HepG2 (cell line): ENCODE data around the gene INTS1. TPM values are rescaled to one million over a fixed set of nuclear protein-coding genes. Genes with fewer than 3 reads are reported as not detected.
A peak's percentile ranks its signal among the peaks of the same experiment; 100 is the strongest.

Experiments used
- ATAC-seq: fragments of 200-7000 bp; cut with Tn5 transposase; 3 replicates; pipeline ENCODE4 v1.9.1; 2020; ENCODE audit warnings: mild to moderate bottlenecking, moderate library complexity
- BruUV-seq: library from RNA; stranded (reverse); fragments of 400-500 nt; replicated peaks from 2 replicates; lab custom pipeline; 2021; lab: Mats Ljungman, UMichigan
- CTCF ChIA-PET: fragments of 300-600 bp; formaldehyde crosslinking; extraction: SDS; loops from one replicate; lab custom pipeline; 2021; ENCODE audit warnings: low total read pairs, inconsistent platforms, low intra/inter-chr PET ratio; lab: Yijun Ruan, JAX
- POLR2A ChIA-PET: fragments of 350-600 bp; sonication (Branson Sonifier 250); formaldehyde crosslinking; loops from one replicate; lab custom pipeline; 2020; ENCODE audit warnings: antibody characterized with exemption, inconsistent platforms; lab: Yijun Ruan, JAX
- DNase-seq: peaks from one replicate; pipeline ENCODE4 v3.0.0-alpha.2; 2015; ENCODE audit warnings: low spot score
- FAIRE-seq: peaks from 3 replicates; lab custom pipeline; 2011; peaks lifted over from hg19 to GRCh38; lab: Jason Lieb, UNC
- H2AFZ ChIP-seq: one replicate; pipeline ENCODE4 v1.6.1; 2011; ENCODE audit warnings: low read length, inconsistent platforms
- H3K27ac ChIP-seq: fragments of 300-600 bp; 3 replicates; pipeline ENCODE4 v1.8.0; 2011; ENCODE audit warnings: mixed run types, mild to moderate bottlenecking, mixed read lengths, low read length, inconsistent platforms; ENCODE audit not compliant: insufficient read depth; ENCODE audit errors: extremely low read length
- H3K27me3 ChIP-seq, 2 experiments: fragments of 200-600 bp in 1 of 2; 2 replicates in 1 of 2; 3 replicates in 1 of 2; pipeline versions ENCODE4 v1.6.0 to v1.8.0; 2011; ENCODE audit warnings: low read length in 2 of 2, mild to moderate bottlenecking in 2 of 2, moderate library complexity in 2 of 2, inconsistent platforms in 1 of 2; ENCODE audit not compliant: insufficient read depth in 2 of 2, control insufficient read depth in 1 of 2
- H3K36me3 ChIP-seq, 2 experiments: fragments of 200-600 bp in 1 of 2; replicated peaks in 1 of 2; 2 replicates in 1 of 2; 3 replicates in 1 of 2; pipeline versions ENCODE4 v1.5.1 to v1.8.0; 2011; ENCODE audit warnings: low read length in 2 of 2, inconsistent platforms in 1 of 2; ENCODE audit not compliant: insufficient read depth in 2 of 2, control insufficient read depth in 1 of 2
- H3K4me1 ChIP-seq: 2 replicates; pipeline ENCODE4 v1.5.1; 2012; ENCODE audit warnings: low read length, inconsistent platforms; ENCODE audit not compliant: insufficient read depth
- H3K4me2 ChIP-seq: 2 replicates; pipeline ENCODE4 v1.6.0; 2011; ENCODE audit warnings: low read depth, low read length, inconsistent platforms
- H3K4me3 ChIP-seq, 3 experiments: fragments of 200-600 bp in 1 of 3; sonication (generic), shearing (Covaris generic) in 1 of 3; replicated peaks in 1 of 3; 2 replicates each; pipeline ENCODE4 v1.5.1; 2011 to 2016; ENCODE audit warnings: low read length in 3 of 3, inconsistent platforms in 2 of 3, low read depth in 2 of 3, mild to moderate bottlenecking in 2 of 3, control low read depth in 1 of 3, mixed read lengths in 1 of 3; ENCODE audit not compliant: insufficient read depth in 1 of 3
- H3K79me2 ChIP-seq: one replicate; pipeline ENCODE4 v1.6.1; 2011; ENCODE audit warnings: low read length, inconsistent platforms; ENCODE audit not compliant: insufficient read depth
- H3K9ac ChIP-seq: 2 replicates; pipeline ENCODE4 v1.6.0; 2011; ENCODE audit warnings: mild to moderate bottlenecking, low read depth, low read length, inconsistent platforms; ENCODE audit not compliant: insufficient read depth
- H3K9me3 ChIP-seq: 2 replicates; pipeline ENCODE4 v1.5.1; 2012; ENCODE audit warnings: mild to moderate bottlenecking, low read length
- H4K20me1 ChIP-seq: 2 replicates; pipeline ENCODE4 v1.6.0; 2011; ENCODE audit warnings: inconsistent platforms, mild to moderate bottlenecking, low read length, moderate library complexity; ENCODE audit not compliant: insufficient read depth
- RBFOX2 ChIP-seq: fragments of 200-400 bp; formaldehyde crosslinking; IDR thresholded peaks from 2 replicates; pipeline ENCODE4 v1.6.1; 2017; ENCODE audit warnings: low read depth, mild to moderate bottlenecking, low read length
- XRCC5 ChIP-seq: fragments of 200-400 bp; formaldehyde crosslinking; optimal IDR thresholded peaks from 2 replicates; pipeline ENCODE3; 2017; ENCODE audit warnings: mild to moderate bottlenecking, low read length
- WGBS: methylation state at CpG from one replicate; pipeline ENCODE4 v1.1.6; 2017; ENCODE audit warnings: low lambda C conversion rate; 5-methylcytosine and 5-hydroxymethylcytosine counted together
- in situ Hi-C: cut with HindIII; loops from 2 replicates; pipeline ENCODE4 v1.10.0; 2017; ENCODE audit warnings: low pct_unique_long_range_greater_than_20kb; ENCODE audit not compliant: extremely low pct_ligation_motif_present
- intact Hi-C: fragments of 100-400 bp; cut with micrococcal nuclease; formaldehyde crosslinking; loops from one replicate; pipeline ENCODE4 v1.10.0; 2022; ENCODE audit not compliant: unreplicated experiment
- polyA plus RNA-seq, 8 experiments: library from polyadenylated mRNA; depleted of rRNA in 3 of 8; stranded (reverse) in 7 of 8; unstranded in 1 of 8; fragments of >200 nt; fragmentation: Illumina TruSeq in 4 of 8; extraction: Trizol in 4 of 8; gene quantifications; 2 replicates each; pipeline versions ENCODE4 v1.2.1 to v1.2.3, GENCODE V29; 2011 to 2016; ENCODE audit warnings: low read depth in 4 of 8, missing spikeins in 1 of 8, mixed read lengths in 1 of 8; ENCODE audit not compliant: insufficient read depth in 1 of 8
- total RNA-seq, 5 experiments: library from RNA; depleted of rRNA; stranded (reverse); fragments of >200 nt; fragmentation: Illumina TruSeq; extraction: Trizol; gene quantifications; 2 replicates each; pipeline ENCODE4 v1.2.3, GENCODE V29; 2016; ENCODE audit warnings: low read depth in 1 of 5
- TF ChIP-seq, protein P1 (sequence below): sonication (generic); formaldehyde crosslinking; IDR thresholded peaks from 2 replicates; pipeline ENCODE4 v1.4.0; 2020; ENCODE audit warnings: missing genetic modification reagents
- TF ChIP-seq, protein P2 (sequence below): IDR thresholded peaks from 2 replicates; pipeline ENCODE4 v1.6.1; 2016; ENCODE audit warnings: missing compliant biosample characterization, missing genetic modification reagents, borderline replicate concordance
- TF ChIP-seq, protein P3 (sequence below): sonication (generic); formaldehyde crosslinking; IDR thresholded peaks from 2 replicates; pipeline ENCODE4 v1.4.0; 2020; ENCODE audit warnings: missing genetic modification reagents, borderline replicate concordance
- TF ChIP-seq, protein P4 (sequence below): sonication (generic); formaldehyde crosslinking; IDR thresholded peaks from 2 replicates; pipeline ENCODE4 v1.5.1; 2020; ENCODE audit warnings: mild to moderate bottlenecking, missing genetic modification reagents, moderate library complexity
- TF ChIP-seq, protein P5 (sequence below): sonication (generic); formaldehyde crosslinking; IDR thresholded peaks from 2 replicates; pipeline ENCODE4 v1.9.0; 2022; ENCODE audit warnings: low read depth, missing genetic modification reagents

The INTS1 gene
- total and polyA plus RNA-seq, 2 of the 13 experiments (the other 11 are each of a cell fraction or from before 2014, with no cell fraction given): 13.7 to 29.0 TPM

DNA sequence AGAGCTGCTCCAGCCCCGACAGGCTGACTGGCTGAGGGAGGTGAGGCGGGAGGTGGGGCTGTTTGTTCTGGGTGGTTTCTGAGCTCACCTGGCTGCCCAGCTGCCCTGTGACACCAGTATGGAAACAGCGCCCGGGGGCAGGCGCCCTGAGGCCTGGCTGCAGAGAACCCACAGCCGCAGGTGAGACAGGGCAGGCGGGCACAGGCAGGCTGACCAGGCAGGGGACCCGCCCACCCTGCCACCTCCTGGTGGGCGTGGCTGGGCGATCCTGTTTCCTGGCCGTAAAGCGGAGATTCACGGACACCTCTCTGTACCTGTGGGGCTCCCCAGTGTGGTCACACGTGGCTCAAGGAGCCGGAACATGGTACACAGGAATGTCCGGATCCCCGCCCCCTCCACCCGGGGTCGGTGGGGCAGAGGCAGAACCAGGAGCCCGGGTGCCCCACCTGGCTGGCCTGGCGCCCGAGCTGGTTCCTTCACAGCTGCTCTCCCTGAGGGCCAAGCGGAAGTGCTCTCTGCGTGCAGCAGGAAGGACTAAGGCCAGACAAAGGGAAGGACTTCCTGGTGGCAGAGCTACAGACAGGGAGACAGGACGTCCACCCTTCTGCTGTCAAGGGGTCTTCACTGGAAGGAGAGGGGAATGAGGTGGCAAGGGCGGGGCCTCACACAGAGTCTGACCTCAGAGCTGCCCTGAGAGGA is 48.8 kb downstream of the INTS1 start:
- peak overlapping the region; percentile 24; the same call in 1 of the 2 replicates for H3K9ac ChIP-seq
- no peaks in the 10 kb centered on the region for H3K9me3 ChIP-seq
- in situ Hi-C loops (no loop called here), intact Hi-C loops (loop anchor here (5.0 kb wide), 1 partner anchor 638 kb away; no protein-coding TSS in a partner anchor)
- DNase-seq (no peak), FAIRE-seq (no peak), ATAC-seq (no peak)
- H4K20me1 ChIP-seq: no peaks in the 10 kb centered on the region
- BruUV-seq: no TSS peak
- H3K36me3 ChIP-seq: no peaks in the 10 kb centered on the region
- peak overlapping the region; percentile 33 for H3K27ac ChIP-seq
- no peak overlapping the region for H2AFZ ChIP-seq
- ChIA-PET CTCF (no interaction called here), POLR2A (no interaction called here)
- 69% methylated on average over 11 of the region's 26 CpGs for WGBS
- peaks cover 28% of the 10 kb centered on the region for H3K79me2 ChIP-seq
- H3K27me3 ChIP-seq: no peaks in the 10 kb centered on the region
- H3K4me1 ChIP-seq: peaks cover 61% of the 10 kb centered on the region
- peak overlapping the region; percentile 45 for H3K4me2 ChIP-seq
- H3K4me3 ChIP-seq: peak overlapping the region in 1 of 3 experiments; percentile 37; a peak in 1 of 6 replicates
- TF ChIP-seq, protein P1, sequence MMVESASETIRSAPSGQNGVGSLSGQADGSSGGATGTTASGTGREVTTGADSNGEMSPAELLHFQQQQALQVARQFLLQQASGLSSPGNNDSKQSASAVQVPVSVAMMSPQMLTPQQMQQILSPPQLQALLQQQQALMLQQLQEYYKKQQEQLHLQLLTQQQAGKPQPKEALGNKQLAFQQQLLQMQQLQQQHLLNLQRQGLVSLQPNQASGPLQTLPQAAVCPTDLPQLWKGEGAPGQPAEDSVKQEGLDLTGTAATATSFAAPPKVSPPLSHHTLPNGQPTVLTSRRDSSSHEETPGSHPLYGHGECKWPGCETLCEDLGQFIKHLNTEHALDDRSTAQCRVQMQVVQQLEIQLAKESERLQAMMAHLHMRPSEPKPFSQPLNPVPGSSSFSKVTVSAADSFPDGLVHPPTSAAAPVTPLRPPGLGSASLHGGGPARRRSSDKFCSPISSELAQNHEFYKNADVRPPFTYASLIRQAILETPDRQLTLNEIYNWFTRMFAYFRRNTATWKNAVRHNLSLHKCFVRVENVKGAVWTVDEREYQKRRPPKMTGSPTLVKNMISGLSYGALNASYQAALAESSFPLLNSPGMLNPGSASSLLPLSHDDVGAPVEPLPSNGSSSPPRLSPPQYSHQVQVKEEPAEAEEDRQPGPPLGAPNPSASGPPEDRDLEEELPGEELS (CRISPR knock-in tag): no peak
- TF ChIP-seq, protein P2, sequence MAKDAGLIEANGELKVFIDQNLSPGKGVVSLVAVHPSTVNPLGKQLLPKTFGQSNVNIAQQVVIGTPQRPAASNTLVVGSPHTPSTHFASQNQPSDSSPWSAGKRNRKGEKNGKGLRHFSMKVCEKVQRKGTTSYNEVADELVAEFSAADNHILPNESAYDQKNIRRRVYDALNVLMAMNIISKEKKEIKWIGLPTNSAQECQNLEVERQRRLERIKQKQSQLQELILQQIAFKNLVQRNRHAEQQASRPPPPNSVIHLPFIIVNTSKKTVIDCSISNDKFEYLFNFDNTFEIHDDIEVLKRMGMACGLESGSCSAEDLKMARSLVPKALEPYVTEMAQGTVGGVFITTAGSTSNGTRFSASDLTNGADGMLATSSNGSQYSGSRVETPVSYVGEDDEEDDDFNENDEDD (CRISPR knock-in tag): no peak
- TF ChIP-seq RBFOX2 (0 out of 2 replicates have a peak, but pooled peaks have one; percentile 34), XRCC5 (peak; percentile 57)
- TF ChIP-seq, protein P3, sequence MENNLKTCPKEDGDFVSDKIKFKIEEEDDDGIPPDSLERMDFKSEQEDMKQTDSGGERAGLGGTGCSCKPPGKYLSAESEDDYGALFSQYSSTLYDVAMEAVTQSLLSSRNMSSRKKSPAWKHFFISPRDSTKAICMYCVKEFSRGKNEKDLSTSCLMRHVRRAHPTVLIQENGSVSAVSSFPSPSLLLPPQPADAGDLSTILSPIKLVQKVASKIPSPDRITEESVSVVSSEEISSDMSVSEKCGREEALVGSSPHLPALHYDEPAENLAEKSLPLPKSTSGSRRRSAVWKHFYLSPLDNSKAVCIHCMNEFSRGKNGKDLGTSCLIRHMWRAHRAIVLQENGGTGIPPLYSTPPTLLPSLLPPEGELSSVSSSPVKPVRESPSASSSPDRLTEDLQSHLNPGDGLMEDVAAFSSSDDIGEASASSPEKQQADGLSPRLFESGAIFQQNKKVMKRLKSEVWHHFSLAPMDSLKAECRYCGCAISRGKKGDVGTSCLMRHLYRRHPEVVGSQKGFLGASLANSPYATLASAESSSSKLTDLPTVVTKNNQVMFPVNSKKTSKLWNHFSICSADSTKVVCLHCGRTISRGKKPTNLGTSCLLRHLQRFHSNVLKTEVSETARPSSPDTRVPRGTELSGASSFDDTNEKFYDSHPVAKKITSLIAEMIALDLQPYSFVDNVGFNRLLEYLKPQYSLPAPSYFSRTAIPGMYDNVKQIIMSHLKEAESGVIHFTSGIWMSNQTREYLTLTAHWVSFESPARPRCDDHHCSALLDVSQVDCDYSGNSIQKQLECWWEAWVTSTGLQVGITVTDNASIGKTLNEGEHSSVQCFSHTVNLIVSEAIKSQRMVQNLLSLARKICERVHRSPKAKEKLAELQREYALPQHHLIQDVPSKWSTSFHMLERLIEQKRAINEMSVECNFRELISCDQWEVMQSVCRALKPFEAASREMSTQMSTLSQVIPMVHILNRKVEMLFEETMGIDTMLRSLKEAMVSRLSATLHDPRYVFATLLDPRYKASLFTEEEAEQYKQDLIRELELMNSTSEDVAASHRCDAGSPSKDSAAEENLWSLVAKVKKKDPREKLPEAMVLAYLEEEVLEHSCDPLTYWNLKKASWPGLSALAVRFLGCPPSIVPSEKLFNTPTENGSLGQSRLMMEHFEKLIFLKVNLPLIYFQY: no peak
- TF ChIP-seq, protein P4, sequence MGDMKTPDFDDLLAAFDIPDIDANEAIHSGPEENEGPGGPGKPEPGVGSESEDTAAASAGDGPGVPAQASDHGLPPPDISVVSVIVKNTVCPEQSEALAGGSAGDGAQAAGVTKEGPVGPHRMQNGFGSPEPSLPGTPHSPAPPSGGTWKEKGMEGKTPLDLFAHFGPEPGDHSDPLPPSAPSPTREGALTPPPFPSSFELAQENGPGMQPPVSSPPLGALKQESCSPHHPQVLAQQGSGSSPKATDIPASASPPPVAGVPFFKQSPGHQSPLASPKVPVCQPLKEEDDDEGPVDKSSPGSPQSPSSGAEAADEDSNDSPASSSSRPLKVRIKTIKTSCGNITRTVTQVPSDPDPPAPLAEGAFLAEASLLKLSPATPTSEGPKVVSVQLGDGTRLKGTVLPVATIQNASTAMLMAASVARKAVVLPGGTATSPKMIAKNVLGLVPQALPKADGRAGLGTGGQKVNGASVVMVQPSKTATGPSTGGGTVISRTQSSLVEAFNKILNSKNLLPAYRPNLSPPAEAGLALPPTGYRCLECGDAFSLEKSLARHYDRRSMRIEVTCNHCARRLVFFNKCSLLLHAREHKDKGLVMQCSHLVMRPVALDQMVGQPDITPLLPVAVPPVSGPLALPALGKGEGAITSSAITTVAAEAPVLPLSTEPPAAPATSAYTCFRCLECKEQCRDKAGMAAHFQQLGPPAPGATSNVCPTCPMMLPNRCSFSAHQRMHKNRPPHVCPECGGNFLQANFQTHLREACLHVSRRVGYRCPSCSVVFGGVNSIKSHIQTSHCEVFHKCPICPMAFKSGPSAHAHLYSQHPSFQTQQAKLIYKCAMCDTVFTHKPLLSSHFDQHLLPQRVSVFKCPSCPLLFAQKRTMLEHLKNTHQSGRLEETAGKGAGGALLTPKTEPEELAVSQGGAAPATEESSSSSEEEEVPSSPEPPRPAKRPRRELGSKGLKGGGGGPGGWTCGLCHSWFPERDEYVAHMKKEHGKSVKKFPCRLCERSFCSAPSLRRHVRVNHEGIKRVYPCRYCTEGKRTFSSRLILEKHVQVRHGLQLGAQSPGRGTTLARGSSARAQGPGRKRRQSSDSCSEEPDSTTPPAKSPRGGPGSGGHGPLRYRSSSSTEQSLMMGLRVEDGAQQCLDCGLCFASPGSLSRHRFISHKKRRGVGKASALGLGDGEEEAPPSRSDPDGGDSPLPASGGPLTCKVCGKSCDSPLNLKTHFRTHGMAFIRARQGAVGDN (CRISPR knock-in tag): peak; percentile 6; the same call in 1 of the 2 replicates
- TF ChIP-seq, protein P5, sequence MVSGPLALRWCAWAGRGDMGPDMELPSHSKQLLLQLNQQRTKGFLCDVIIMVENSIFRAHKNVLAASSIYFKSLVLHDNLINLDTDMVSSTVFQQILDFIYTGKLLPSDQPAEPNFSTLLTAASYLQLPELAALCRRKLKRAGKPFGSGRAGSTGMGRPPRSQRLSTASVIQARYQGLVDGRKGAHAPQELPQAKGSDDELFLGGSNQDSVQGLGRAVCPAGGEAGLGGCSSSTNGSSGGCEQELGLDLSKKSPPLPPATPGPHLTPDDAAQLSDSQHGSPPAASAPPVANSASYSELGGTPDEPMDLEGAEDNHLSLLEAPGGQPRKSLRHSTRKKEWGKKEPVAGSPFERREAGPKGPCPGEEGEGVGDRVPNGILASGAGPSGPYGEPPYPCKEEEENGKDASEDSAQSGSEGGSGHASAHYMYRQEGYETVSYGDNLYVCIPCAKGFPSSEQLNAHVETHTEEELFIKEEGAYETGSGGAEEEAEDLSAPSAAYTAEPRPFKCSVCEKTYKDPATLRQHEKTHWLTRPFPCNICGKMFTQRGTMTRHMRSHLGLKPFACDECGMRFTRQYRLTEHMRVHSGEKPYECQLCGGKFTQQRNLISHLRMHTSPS (CRISPR knock-in tag): peak; percentile 72; the same call in 1 of the 2 replicates
